K562 (cell line): ENCODE results near the gene PDE6H. TPM values are rescaled to one million over a fixed set of nuclear protein-coding genes. Genes with fewer than 3 reads are reported as not detected.

ENCODE experiments used
- ATAC-seq: fragments of 200-7000 bp; cut with Tn5 transposase; 3 replicates; pipeline ENCODE4 v1.9.1; 2020; ENCODE audit warnings: moderate library complexity
- BruUV-seq: library from RNA; stranded (reverse); fragments of 400-500 nt; replicated peaks from 2 replicates; lab custom pipeline; 2021; lab: Mats Ljungman, UMichigan
- CTCF ChIA-PET: fragments of 300-600 bp; formaldehyde crosslinking; extraction: SDS; loops from one replicate; lab custom pipeline; 2021; ENCODE audit warnings: low intra/inter-chr PET ratio; lab: Yijun Ruan, JAX
- POLR2A ChIA-PET: fragments of 300-600, 350-650 bp; sonication (Branson Sonifier 250); formaldehyde crosslinking; extraction: SDS; loops from one replicate; lab custom pipeline; 2021; ENCODE audit warnings: antibody characterized with exemption, inconsistent platforms; lab: Yijun Ruan, JAX
- DNase-seq, 4 experiments: peaks; one replicate each; pipeline versions ENCODE4 v3.0.0 to v3.0.0-alpha.2; 2011 to 2018; ENCODE audit warnings: low spot score in 3 of 4, mixed read lengths in 3 of 4; ENCODE audit errors: extremely low read depth in 1 of 4
- FAIRE-seq: peaks from 2 replicates; lab custom pipeline; 2011; peaks lifted over from hg19 to GRCh38; lab: Jason Lieb, UNC
- H2AFZ ChIP-seq: 2 replicates; pipeline ENCODE4 v1.6.0; 2011; ENCODE audit warnings: low read depth, low read length, control low read depth, inconsistent platforms
- H3K27ac ChIP-seq: fragments of 200-600 bp; 3 replicates; pipeline ENCODE4 v1.8.0; 2011; ENCODE audit warnings: low read depth, mild to moderate bottlenecking, control low read depth, inconsistent platforms, low read length, moderate library complexity, mixed read lengths; ENCODE audit errors: extremely low read depth
- H3K27me3 ChIP-seq, 2 experiments: fragments of 300-600 bp in 1 of 2; 2 replicates in 1 of 2; 3 replicates in 1 of 2; pipeline versions ENCODE4 v1.6.0 to v1.8.0; 2011; ENCODE audit warnings: inconsistent platforms in 2 of 2, low read length in 2 of 2, mild to moderate bottlenecking in 1 of 2, mixed read lengths in 1 of 2, moderate library complexity in 1 of 2; ENCODE audit not compliant: control insufficient read depth in 2 of 2, insufficient read depth in 2 of 2
- H3K36me3 ChIP-seq: fragments of 300-600 bp; 3 replicates; pipeline ENCODE4 v1.8.0; 2011; ENCODE audit warnings: mild to moderate bottlenecking, low read length, inconsistent platforms; ENCODE audit not compliant: control insufficient read depth, insufficient read depth
- H3K4me1 ChIP-seq, 2 experiments: fragments of 200-600 bp in 1 of 2; replicated peaks in 1 of 2; 2 replicates in 1 of 2; 3 replicates in 1 of 2; pipeline versions ENCODE4 v1.5.1 to v1.8.0; 2011; ENCODE audit warnings: inconsistent platforms in 2 of 2, low read length in 2 of 2, mild to moderate bottlenecking in 1 of 2, mixed read lengths in 1 of 2, moderate library complexity in 1 of 2; ENCODE audit not compliant: control insufficient read depth in 2 of 2, insufficient read depth in 2 of 2
- H3K4me2 ChIP-seq: 2 replicates; pipeline ENCODE4 v1.6.1; 2011; ENCODE audit warnings: low read length, control low read depth, inconsistent platforms, mixed read lengths; ENCODE audit not compliant: insufficient read depth
- H3K4me3 ChIP-seq: fragments of 200-600 bp; sonication (generic), shearing (Covaris generic); 2 replicates; pipeline ENCODE4 v1.5.1; 2016; ENCODE audit warnings: control low read depth, inconsistent platforms
- H3K79me2 ChIP-seq: fragments of 200-600 bp; 3 replicates; pipeline ENCODE4 v1.8.0; 2011; ENCODE audit warnings: low read length, inconsistent platforms; ENCODE audit not compliant: control insufficient read depth, insufficient read depth
- H3K9ac ChIP-seq, 2 experiments: 2 replicates each; pipeline versions ENCODE4 v1.6.0 to v1.6.1; 2011; ENCODE audit warnings: low read depth in 2 of 2, low read length in 2 of 2, control low read depth in 1 of 2, inconsistent platforms in 1 of 2, mild to moderate bottlenecking in 1 of 2, mixed read lengths in 1 of 2; ENCODE audit not compliant: insufficient read depth in 1 of 2
- H3K9me1 ChIP-seq: one replicate; pipeline ENCODE4 v1.6.0; 2011; ENCODE audit warnings: inconsistent platforms, mild to moderate bottlenecking, low read length, moderate library complexity; ENCODE audit not compliant: control insufficient read depth, insufficient read depth
- H3K9me3 ChIP-seq: replicated peaks from 2 replicates; pipeline ENCODE4 v1.5.1; 2011; ENCODE audit warnings: low read depth, low read length, inconsistent platforms; ENCODE audit not compliant: control insufficient read depth, insufficient read depth
- H4K20me1 ChIP-seq: replicated peaks from 2 replicates; pipeline ENCODE4 v1.6.1; 2011; ENCODE audit warnings: low read length, inconsistent platforms, mixed read lengths; ENCODE audit not compliant: control insufficient read depth, insufficient read depth
- CHD4 ChIP-seq: fragments of 200-600 bp; sonication (generic); IDR thresholded peaks from 3 replicates; pipeline ENCODE4 v1.6.1; 2012; ENCODE audit warnings: low read depth, mild to moderate bottlenecking, mixed read lengths, low read length, inconsistent platforms; ENCODE audit not compliant: insufficient read depth, insufficient replicate concordance, poor library complexity, severe bottlenecking
- CSDE1 ChIP-seq, 2 experiments: fragments of 450-650 bp; IDR thresholded peaks; 2 replicates each; pipeline ENCODE4 v1.6.1; 2016; ENCODE audit warnings: mild to moderate bottlenecking in 1 of 2
- FOXA3 ChIP-seq, 2 experiments: fragments of 450-650 bp in 1 of 2; sonication (generic) in 1 of 2; formaldehyde crosslinking; IDR thresholded peaks in 1 of 2; conservative IDR thresholded peaks in 1 of 2; 2 replicates each; pipeline versions ENCODE4 v1.4.0 to v1.8.0; 2020 to 2022; ENCODE audit warnings: mild to moderate bottlenecking in 2 of 2, missing genetic modification reagents in 1 of 2
- KAT8 ChIP-seq: fragments of 450-650 bp; IDR thresholded peaks from 2 replicates; pipeline ENCODE4 v1.6.1; 2016; ENCODE audit warnings: low read depth, mild to moderate bottlenecking
- PCBP1 ChIP-seq: fragments of 200-400 bp; formaldehyde crosslinking; IDR thresholded peaks from 2 replicates; pipeline ENCODE4 v1.6.1; 2018; ENCODE audit warnings: mild to moderate bottlenecking, low read depth, low read length; ENCODE audit not compliant: poor library complexity, severe bottlenecking
- RBM22 ChIP-seq: fragments of 200-400 bp; formaldehyde crosslinking; IDR thresholded peaks from 2 replicates; pipeline ENCODE4 v1.6.1; 2018; ENCODE audit warnings: low read length, low read depth; ENCODE audit not compliant: poor library complexity, severe bottlenecking
- TBP ChIP-seq: optimal IDR thresholded peaks from 2 replicates; pipeline ENCODE3; 2011; ENCODE audit warnings: low read depth, low read length, improper control_type of control experiment
- TGIF2 ChIP-seq: sonication (generic); formaldehyde crosslinking; IDR thresholded peaks from 2 replicates; pipeline ENCODE4 v1.8.1; 2022; ENCODE audit warnings: mild to moderate bottlenecking, missing genetic modification reagents, moderate library complexity
- ZNF12 ChIP-seq: sonication (generic); formaldehyde crosslinking; IDR thresholded peaks from 2 replicates; pipeline ENCODE4 v1.4.0; 2020; ENCODE audit warnings: mild to moderate bottlenecking, missing genetic modification reagents
- WGBS: fragments of 100-300 bp; shearing (Covaris generic); methylation state at CpG from one replicate; pipeline ENCODE4 v1.1.6; 2016; ENCODE audit warnings: low coverage, mixed read lengths; ENCODE audit not compliant: insufficient coverage; ENCODE audit errors: missing lambda C conversion rate; 5-methylcytosine and 5-hydroxymethylcytosine counted together
- in situ Hi-C: fragments of 300-500 bp; cut with MboI; formaldehyde crosslinking; loops from 4 replicates; pipeline ENCODE4 v1.15.0; 2018; ENCODE audit warnings: inconsistent platforms, mixed read lengths
- intact Hi-C: fragments of 100-400 bp; cut with micrococcal nuclease; formaldehyde crosslinking; loops from 2 replicates; pipeline ENCODE4 v1.14.2; 2022
- polyA plus RNA-seq, 8 experiments: library from polyadenylated mRNA; depleted of rRNA in 4 of 8; stranded (reverse) in 5 of 8; unstranded in 3 of 8; fragments of >200 nt; fragmentation: Nextera tagmentation in 2 of 8; fragmentation: Illumina TruSeq in 1 of 8; extraction: Ambion mirVana in 2 of 8; extraction: Trizol in 1 of 8; gene quantifications; 2 replicates each; pipeline versions ENCODE4 v1.2.1 to v1.2.3, GENCODE V29; 2011 to 2014; ENCODE audit warnings: inconsistent platforms in 1 of 8, missing spikeins in 1 of 8
- total RNA-seq, 7 experiments: library from RNA; depleted of rRNA in 6 of 7; stranded (reverse); fragments of >200 nt in 6 of 7; fragmentation: Illumina TruSeq in 2 of 7; extraction: Trizol in 2 of 7; gene quantifications; 2 replicates each; pipeline versions ENCODE4 v1.2.1 to v1.2.3, GENCODE V29; 2011 to 2021; ENCODE audit warnings: low replicate concordance in 1 of 7
- TF ChIP-seq, protein P1 (sequence below): fragments of 250-450 bp; sonication (Bioruptor Pico); IDR thresholded peaks from 2 replicates; pipeline ENCODE4 v1.8.0; 2022; ENCODE audit warnings: inconsistent platforms
- TF ChIP-seq, protein P2 (sequence below): sonication (generic); formaldehyde crosslinking; IDR thresholded peaks from 2 replicates; pipeline ENCODE4 v1.8.1; 2022; ENCODE audit warnings: missing genetic modification reagents
- TF ChIP-seq, protein P3 (sequence below): fragments of 250-450 bp; sonication (Bioruptor Pico); IDR thresholded peaks from 2 replicates; pipeline ENCODE4 v1.8.0; 2021; ENCODE audit warnings: borderline replicate concordance, mild to moderate bottlenecking, moderate library complexity; ENCODE audit not compliant: poor library complexity, severe bottlenecking
- TF ChIP-seq, protein P4 (sequence below): fragments of 450-650 bp; formaldehyde crosslinking; IDR thresholded peaks from 2 replicates; pipeline ENCODE4 v1.4.0; 2022; ENCODE audit warnings: missing genetic modification characterization

PDE6H gene
- total and polyA plus RNA-seq, 9 of the 15 experiments (the other 6 are each of a cell fraction or from before 2014, with no cell fraction given) = 0.15 TPM; not detected in 8

DNA sequence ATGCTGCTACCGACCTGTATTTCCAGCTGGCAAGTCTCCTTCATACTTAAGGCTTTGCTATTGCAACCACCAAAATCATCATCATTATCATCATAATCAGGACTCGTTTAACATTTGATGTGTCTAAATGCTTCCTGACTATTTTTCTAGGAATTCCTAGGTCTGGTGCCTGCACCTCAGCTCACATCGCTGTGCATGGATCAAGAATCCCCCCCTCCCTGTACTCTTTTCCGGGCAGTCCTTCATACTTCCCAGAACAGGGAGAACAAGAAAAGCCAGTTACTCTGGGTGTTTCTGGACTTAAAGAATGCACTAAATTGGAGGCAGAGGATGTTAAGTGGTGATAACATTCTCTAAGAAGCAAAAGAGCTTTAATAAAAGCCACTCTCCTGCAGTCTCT, 43.9 kb upstream of the PDE6H start:
- H3K79me2 ChIP-seq = no peaks in the 10 kb centered on the region
- no peaks in the 10 kb centered on the region for H3K9me3 ChIP-seq
- BruUV-seq = no TSS peak
- ChIA-PET POLR2A (no interaction called here), CTCF (no interaction called here)
- H3K27me3 ChIP-seq = no peaks in the 10 kb centered on the region
- no peak overlapping the region for H2AFZ ChIP-seq
- H3K4me3 ChIP-seq = no peak overlapping the region
- no peak overlapping the region for H3K27ac ChIP-seq
- DNase-seq (no peak), FAIRE-seq (no peak), ATAC-seq (no peak)
- H4K20me1 ChIP-seq = no peaks in the 10 kb centered on the region
- no peak overlapping the region for H3K4me2 ChIP-seq
- no peak overlapping the region for H3K9ac ChIP-seq
- 3% methylated on average over 4 of the region's 4 CpGs for WGBS
- intact Hi-C loops = loop anchor here (10.0 kb wide), 1 partner anchor 84 kb away; the partner anchor contains the start of gene ART4
- TF ChIP-seq, protein P1, sequence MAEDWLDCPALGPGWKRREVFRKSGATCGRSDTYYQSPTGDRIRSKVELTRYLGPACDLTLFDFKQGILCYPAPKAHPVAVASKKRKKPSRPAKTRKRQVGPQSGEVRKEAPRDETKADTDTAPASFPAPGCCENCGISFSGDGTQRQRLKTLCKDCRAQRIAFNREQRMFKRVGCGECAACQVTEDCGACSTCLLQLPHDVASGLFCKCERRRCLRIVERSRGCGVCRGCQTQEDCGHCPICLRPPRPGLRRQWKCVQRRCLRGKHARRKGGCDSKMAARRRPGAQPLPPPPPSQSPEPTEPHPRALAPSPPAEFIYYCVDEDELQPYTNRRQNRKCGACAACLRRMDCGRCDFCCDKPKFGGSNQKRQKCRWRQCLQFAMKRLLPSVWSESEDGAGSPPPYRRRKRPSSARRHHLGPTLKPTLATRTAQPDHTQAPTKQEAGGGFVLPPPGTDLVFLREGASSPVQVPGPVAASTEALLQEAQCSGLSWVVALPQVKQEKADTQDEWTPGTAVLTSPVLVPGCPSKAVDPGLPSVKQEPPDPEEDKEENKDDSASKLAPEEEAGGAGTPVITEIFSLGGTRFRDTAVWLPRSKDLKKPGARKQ = no peak
- TF ChIP-seq CSDE1 (IDR thresholded peaks at IDR 0.05) (no peak), PCBP1 (no peak), ZNF12 (no peak), TGIF2 (CRISPR knock-in tag) (no peak), RBM22 (no peak), CHD4 (no peak), KAT8 (no peak), TBP (no peak), FOXA3 (CRISPR knock-in tag; conservative IDR thresholded peaks at IDR 0.05 in 1 of 2, IDR thresholded peaks at IDR 0.05 in 1 of 2) (no peak)
- TF ChIP-seq, protein P2, sequence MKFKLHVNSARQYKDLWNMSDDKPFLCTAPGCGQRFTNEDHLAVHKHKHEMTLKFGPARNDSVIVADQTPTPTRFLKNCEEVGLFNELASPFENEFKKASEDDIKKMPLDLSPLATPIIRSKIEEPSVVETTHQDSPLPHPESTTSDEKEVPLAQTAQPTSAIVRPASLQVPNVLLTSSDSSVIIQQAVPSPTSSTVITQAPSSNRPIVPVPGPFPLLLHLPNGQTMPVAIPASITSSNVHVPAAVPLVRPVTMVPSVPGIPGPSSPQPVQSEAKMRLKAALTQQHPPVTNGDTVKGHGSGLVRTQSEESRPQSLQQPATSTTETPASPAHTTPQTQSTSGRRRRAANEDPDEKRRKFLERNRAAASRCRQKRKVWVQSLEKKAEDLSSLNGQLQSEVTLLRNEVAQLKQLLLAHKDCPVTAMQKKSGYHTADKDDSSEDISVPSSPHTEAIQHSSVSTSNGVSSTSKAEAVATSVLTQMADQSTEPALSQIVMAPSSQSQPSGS (CRISPR knock-in tag) = no peak
- TF ChIP-seq, protein P3, sequence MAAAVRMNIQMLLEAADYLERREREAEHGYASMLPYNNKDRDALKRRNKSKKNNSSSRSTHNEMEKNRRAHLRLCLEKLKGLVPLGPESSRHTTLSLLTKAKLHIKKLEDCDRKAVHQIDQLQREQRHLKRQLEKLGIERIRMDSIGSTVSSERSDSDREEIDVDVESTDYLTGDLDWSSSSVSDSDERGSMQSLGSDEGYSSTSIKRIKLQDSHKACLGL = no peak
- TF ChIP-seq, protein P4, sequence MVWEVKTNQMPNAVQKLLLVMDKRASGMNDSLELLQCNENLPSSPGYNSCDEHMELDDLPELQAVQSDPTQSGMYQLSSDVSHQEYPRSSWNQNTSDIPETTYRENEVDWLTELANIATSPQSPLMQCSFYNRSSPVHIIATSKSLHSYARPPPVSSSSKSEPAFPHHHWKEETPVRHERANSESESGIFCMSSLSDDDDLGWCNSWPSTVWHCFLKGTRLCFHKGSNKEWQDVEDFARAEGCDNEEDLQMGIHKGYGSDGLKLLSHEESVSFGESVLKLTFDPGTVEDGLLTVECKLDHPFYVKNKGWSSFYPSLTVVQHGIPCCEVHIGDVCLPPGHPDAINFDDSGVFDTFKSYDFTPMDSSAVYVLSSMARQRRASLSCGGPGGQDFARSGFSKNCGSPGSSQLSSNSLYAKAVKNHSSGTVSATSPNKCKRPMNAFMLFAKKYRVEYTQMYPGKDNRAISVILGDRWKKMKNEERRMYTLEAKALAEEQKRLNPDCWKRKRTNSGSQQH (CRISPR knock-in tag) = no peak
- H3K9me1 ChIP-seq = no peaks in the 10 kb centered on the region
- in situ Hi-C loops = no loop called here
- H3K36me3 ChIP-seq = no peaks in the 10 kb centered on the region
- no peaks in the 10 kb centered on the region; a peak in 1 of 5 replicates for H3K4me1 ChIP-seq
